Astrocyte of the cerebellum (primary cell): ENCODE results near the gene ACYP2.
A peak's percentile ranks its signal among the peaks of the same experiment; 100 is the strongest.
"Not testable (repeated sequence)": the region's sequence is repeated elsewhere in the genome, so short reads cannot be mapped to it uniquely, and the experiment has no call there.

Source experiments
- DNase-seq: peaks from one replicate; pipeline ENCODE4 v3.0.0-alpha.2; 2011; ENCODE audit warnings: low read depth
- H3K4me3 ChIP-seq: 2 replicates; pipeline ENCODE4 v1.5.1; 2011; ENCODE audit warnings: mild to moderate bottlenecking, low read depth, low read length, moderate library complexity
- CTCF ChIP-seq: IDR thresholded peaks from 2 replicates; pipeline ENCODE4 v1.5.1; 2012; ENCODE audit warnings: low read length, low read depth, moderate library complexity, mild to moderate bottlenecking; ENCODE audit errors: missing control alignments
- in situ Hi-C: cut with HindIII; loops from 2 replicates; pipeline ENCODE4 v1.10.0; 2017; ENCODE audit warnings: low sequenced_read_pairs

Gene ACYP2

GRCh38 chr2:54290356-54291025, 175.1 kb downstream of the ACYP2 start:
- no peak for TF ChIP-seq CTCF
- in situ Hi-C loops = no loop called here
- no peak overlapping the region for H3K4me3 ChIP-seq
- no peak for DNase-seq

DNA sequence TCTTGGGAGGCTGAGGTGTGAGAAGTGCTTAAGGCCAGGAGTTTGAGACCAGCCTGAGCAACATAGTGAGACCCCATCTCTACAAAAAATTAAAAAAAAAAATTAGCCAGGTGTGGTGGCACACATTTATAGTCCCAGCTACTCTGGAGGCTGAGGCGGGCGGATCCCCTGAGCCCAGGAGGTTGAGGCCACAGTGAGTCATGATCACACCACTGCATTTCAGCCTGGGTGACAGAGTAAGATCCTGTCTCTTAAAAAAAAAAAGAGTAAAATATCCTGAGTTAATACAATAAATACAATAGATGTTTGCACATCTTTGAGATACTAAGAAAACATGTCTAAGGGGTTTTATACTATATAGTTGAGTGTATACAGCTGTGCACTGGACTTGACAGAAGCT, 179.2 kb downstream of the ACYP2 start:
- DNase-seq, H3K4me3 ChIP-seq, in situ Hi-C loops: not testable (repeated sequence)

GRCh38 chr2:54295911-54296310, 180.5 kb downstream of the ACYP2 start:
- no peak for DNase-seq
- in situ Hi-C loops = no loop called here
- H3K4me3 ChIP-seq = no peak overlapping the region
- TF ChIP-seq CTCF = no peak

DNA sequence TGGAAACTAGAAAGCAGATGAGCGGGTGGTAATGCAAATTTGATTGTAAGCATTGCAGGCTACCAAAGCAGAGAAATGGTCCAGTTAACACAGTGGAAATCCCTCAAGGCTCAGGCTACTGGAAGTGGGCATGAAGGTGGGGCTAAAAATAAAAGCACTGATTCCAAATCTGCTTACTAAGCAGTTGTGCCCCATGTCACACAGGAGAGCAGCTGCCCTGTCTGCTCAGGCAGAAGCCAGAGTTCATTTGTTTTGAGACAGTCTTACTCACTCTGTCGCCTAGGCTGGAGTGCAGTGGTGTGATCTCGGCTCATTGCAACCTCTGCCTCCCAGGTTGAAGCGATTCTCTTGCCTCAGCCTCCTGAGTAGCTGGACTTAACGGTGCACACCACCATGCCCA, 183.1 kb downstream of the ACYP2 start:
- in situ Hi-C loops = no loop called here
- no peak for DNase-seq
- TF ChIP-seq CTCF = no peak
- no peak overlapping the region for H3K4me3 ChIP-seq

GRCh38 chr2:54303631-54304030, 188.2 kb downstream of the ACYP2 start:
- no peak for TF ChIP-seq CTCF
- in situ Hi-C loops = no loop called here
- DNase-seq = no peak
- no peak overlapping the region for H3K4me3 ChIP-seq

GRCh38 chr2:54306556-54306955, 191.1 kb downstream of the ACYP2 start:
- no peak overlapping the region for H3K4me3 ChIP-seq
- DNase-seq = peak; percentile 33
- TF ChIP-seq CTCF = no peak
- in situ Hi-C loops = no loop called here

DNA sequence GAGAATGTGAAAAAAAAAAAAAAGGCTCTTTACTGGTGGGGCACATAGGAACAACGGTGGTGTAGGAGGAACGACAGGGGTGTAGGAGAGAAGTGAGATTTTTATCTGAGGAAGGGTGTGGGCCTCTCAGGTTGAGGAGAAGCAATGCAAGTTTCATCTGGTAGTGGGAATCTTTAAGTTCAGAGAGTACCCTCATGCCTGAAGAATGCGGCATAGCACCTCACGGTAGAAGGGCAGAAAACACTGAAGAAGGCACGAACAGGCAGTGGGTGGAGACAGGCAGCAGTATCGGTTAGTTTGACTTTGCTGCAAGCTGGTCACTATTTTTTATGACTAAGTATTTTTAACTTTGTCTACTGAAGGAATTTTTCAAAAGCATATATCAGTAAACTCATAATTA, 192.8 kb downstream of the ACYP2 start:
- TF ChIP-seq CTCF = no peak
- H3K4me3 ChIP-seq = no peak overlapping the region
- DNase-seq = no peak
- in situ Hi-C loops = no loop called here
